Measurements from ENCODE around the gene GPR152. TPM values are rescaled to one million over a fixed set of nuclear protein-coding genes. Genes with fewer than 3 reads are reported as not detected.

GPR152 gene
- total RNA-seq, 1 experiment from 2014 or later = not detected

- Histone ChIP-seq H2AFZ (ENCODE audit: low read depth, low read length, poor library complexity, severe bottlenecking) (no peak overlapping the region), H4K20me1 (ENCODE audit: insufficient read depth) (no peaks in the 10 kb centered on the region), H3K9me2 (ENCODE audit: insufficient read depth) (no peaks in the 10 kb centered on the region), H3K79me2 (ENCODE audit: insufficient read depth, low read length) (no peaks in the 10 kb centered on the region), H3K27ac (ENCODE audit: low read depth, low read length) (no peak overlapping the region), H3K4me3 (replicated peaks in 1 of 2; ENCODE audit: low read depth in 1 of 2, low read length in 2 of 2) (no peak overlapping the region), H3K4me2 (ENCODE audit: low read length) (no peak overlapping the region), H3K9ac (ENCODE audit: low read length) (no peak overlapping the region), H3K4me1 (ENCODE audit: control insufficient read depth in 1 of 2, insufficient read depth in 2 of 2, low read length in 2 of 2) (peaks cover 14 to 31% of the 10 kb centered on the region in 2 experiments; a peak in 3 of 4 replicates), H3K27me3 (ENCODE audit: insufficient read depth, low read length) (no peaks in the 10 kb centered on the region), H3K9me3 (ENCODE audit: control insufficient read depth in 1 of 2, insufficient read depth in 1 of 2, low read depth in 1 of 2, low read length in 2 of 2) (no peaks in the 10 kb centered on the region), H3K36me3 (ENCODE audit: control insufficient read depth in 1 of 2, insufficient read depth in 2 of 2, low read length in 2 of 2) (no peaks in the 10 kb centered on the region)
- ChIA-PET RAD21 (ENCODE audit: low non-redundant PET in 1 of 2, low total read pairs in 2 of 2, uncharacterized antibody in 2 of 2, unreplicated experiment in 2 of 2) (interaction anchor here in 1 of 2 experiments (1.4 kb wide), 1 partner anchor 11 kb away, joined by 4 read pairs; the partner anchor contains the start of gene PPP1CA), POLR2A (interaction anchor here (1.9 kb wide), 1 partner anchor 11 kb away, joined by 5 read pairs; the partner anchor contains the start of gene PPP1CA), CTCF (interaction anchor here (1.1 kb wide), 1 partner anchor 11 kb away, joined by 3 read pairs; the partner anchor contains the start of gene PPP1CA)
- TF ChIP-seq TCF7L2 (IDR thresholded peaks at IDR 0.05; ENCODE audit: borderline replicate concordance, extremely low read depth, insufficient read depth, insufficient read length) (no peak), ZNF274 (IDR thresholded peaks at IDR 0.05; ENCODE audit: low read depth, low read length) (no peak), CTCF (IDR thresholded peaks at IDR 0.05 in 2 of 3, conservative IDR thresholded peaks at IDR 0.05 in 1 of 3; ENCODE audit: borderline replicate concordance in 1 of 3, insufficient read depth in 1 of 3, low read depth in 2 of 3, low read length in 2 of 3) (no peak), EZH2phosphoT487 (IDR thresholded peaks at IDR 0.05; ENCODE audit: borderline replicate concordance) (no peak), SRF (IDR thresholded peaks at IDR 0.05; ENCODE audit: low read depth) (no peak), ELF1 (IDR thresholded peaks at IDR 0.05; ENCODE audit: borderline replicate concordance, low read depth) (no peak), CBX3 (IDR thresholded peaks at IDR 0.05; ENCODE audit: low read depth) (no peak), SP1 (IDR thresholded peaks at IDR 0.05; ENCODE audit: low read depth) (no peak), POLR2AphosphoS5 (IDR thresholded peaks at IDR 0.05; ENCODE audit: low read depth, low read length) (no peak), POLR2A (IDR thresholded peaks at IDR 0.05; ENCODE audit: borderline replicate concordance, extremely low read depth, insufficient read depth, insufficient read length) (no peak), YY1 (IDR thresholded peaks at IDR 0.05; ENCODE audit: extremely low read depth, insufficient replicate concordance, low read depth, low read length) (no peak), CEBPB (IDR thresholded peaks at IDR 0.05; ENCODE audit: low read depth) (no peak), SIN3A (IDR thresholded peaks at IDR 0.05; ENCODE audit: low read depth) (no peak), ZBTB33 (IDR thresholded peaks at IDR 0.05; ENCODE audit: extremely low read depth, insufficient replicate concordance, low read length) (no peak), EGR1 (IDR thresholded peaks at IDR 0.05; ENCODE audit: low read depth) (no peak)
- TF ChIP-seq, protein P1, sequence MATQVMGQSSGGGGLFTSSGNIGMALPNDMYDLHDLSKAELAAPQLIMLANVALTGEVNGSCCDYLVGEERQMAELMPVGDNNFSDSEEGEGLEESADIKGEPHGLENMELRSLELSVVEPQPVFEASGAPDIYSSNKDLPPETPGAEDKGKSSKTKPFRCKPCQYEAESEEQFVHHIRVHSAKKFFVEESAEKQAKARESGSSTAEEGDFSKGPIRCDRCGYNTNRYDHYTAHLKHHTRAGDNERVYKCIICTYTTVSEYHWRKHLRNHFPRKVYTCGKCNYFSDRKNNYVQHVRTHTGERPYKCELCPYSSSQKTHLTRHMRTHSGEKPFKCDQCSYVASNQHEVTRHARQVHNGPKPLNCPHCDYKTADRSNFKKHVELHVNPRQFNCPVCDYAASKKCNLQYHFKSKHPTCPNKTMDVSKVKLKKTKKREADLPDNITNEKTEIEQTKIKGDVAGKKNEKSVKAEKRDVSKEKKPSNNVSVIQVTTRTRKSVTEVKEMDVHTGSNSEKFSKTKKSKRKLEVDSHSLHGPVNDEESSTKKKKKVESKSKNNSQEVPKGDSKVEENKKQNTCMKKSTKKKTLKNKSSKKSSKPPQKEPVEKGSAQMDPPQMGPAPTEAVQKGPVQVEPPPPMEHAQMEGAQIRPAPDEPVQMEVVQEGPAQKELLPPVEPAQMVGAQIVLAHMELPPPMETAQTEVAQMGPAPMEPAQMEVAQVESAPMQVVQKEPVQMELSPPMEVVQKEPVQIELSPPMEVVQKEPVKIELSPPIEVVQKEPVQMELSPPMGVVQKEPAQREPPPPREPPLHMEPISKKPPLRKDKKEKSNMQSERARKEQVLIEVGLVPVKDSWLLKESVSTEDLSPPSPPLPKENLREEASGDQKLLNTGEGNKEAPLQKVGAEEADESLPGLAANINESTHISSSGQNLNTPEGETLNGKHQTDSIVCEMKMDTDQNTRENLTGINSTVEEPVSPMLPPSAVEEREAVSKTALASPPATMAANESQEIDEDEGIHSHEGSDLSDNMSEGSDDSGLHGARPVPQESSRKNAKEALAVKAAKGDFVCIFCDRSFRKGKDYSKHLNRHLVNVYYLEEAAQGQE (IDR thresholded peaks at IDR 0.05; ENCODE audit: low read depth) = no peak
- TF ChIP-seq, protein P2, sequence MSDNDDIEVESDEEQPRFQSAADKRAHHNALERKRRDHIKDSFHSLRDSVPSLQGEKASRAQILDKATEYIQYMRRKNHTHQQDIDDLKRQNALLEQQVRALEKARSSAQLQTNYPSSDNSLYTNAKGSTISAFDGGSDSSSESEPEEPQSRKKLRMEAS (IDR thresholded peaks at IDR 0.05) = no peak
- TF ChIP-seq, protein P3, sequence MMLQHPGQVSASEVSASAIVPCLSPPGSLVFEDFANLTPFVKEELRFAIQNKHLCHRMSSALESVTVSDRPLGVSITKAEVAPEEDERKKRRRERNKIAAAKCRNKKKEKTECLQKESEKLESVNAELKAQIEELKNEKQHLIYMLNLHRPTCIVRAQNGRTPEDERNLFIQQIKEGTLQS (IDR thresholded peaks at IDR 0.05) = no peak
- intact Hi-C loops (cut with micrococcal nuclease) = no loop called here
- ATAC-seq = no peak
- DNase-seq (ENCODE audit: low read depth, low spot score) = no peak
- BruUV-seq (replicated peaks) = no TSS peak
Observed at GRCh38 chr11:67412495-67413179, 39.9 kb downstream of the GPR152 start.

All from HCT116 (cell line).